ENCODE data around the gene THRB. TPM values are rescaled to one million over a fixed set of nuclear protein-coding genes. Genes with fewer than 3 reads are reported as not detected.

Gene THRB
- total RNA-seq, 1 donor from 2014 or later: 0.31 TPM

GRCh38 chr3:24340966-24341365, 153.7 kb downstream of the THRB start:
- ChIA-PET POLR2A (no interaction called here), CTCF (no interaction called here)
- H3K27me3 Mint-ChIP-seq: peaks cover 2% of the 10 kb centered on the region
- no peak overlapping the region for H3K4me3 Mint-ChIP-seq
- no peaks in the 10 kb centered on the region for H3K4me1 Mint-ChIP-seq
- TF ChIP-seq CTCF (IDR thresholded peaks at IDR 0.05): no peak
- H3K36me3 Mint-ChIP-seq (ENCODE audit: low read depth): no peaks in the 10 kb centered on the region
- DNase-seq (no peak), ATAC-seq (ENCODE audit: low read depth) (no peak)
- no peaks in the 10 kb centered on the region for H3K9me3 Mint-ChIP-seq
- intact Hi-C loops (cut with micrococcal nuclease): no loop called here
- no peak overlapping the region for H3K27ac Mint-ChIP-seq

- Mint-ChIP-seq H3K27ac (no peak overlapping the region), H3K27me3 (peaks cover 2% of the 10 kb centered on the region), H3K36me3 (ENCODE audit: low read depth) (no peaks in the 10 kb centered on the region), H3K4me1 (no peaks in the 10 kb centered on the region), H3K4me3 (no peak overlapping the region), H3K9me3 (no peaks in the 10 kb centered on the region)
- ATAC-seq (ENCODE audit: low read depth) (no peak), DNase-seq (no peak)
- ChIA-PET CTCF (no interaction called here), POLR2A (no interaction called here)
- intact Hi-C loops (cut with micrococcal nuclease): no loop called here
- no peak for TF ChIP-seq CTCF (IDR thresholded peaks at IDR 0.05)
Measured at GRCh38 chr3:24340161-24340560, 154.5 kb downstream of the THRB start.

GRCh38 chr3:24339266-24339825, 155.3 kb downstream of the THRB start:
- H3K27me3 Mint-ChIP-seq: peaks cover 2% of the 10 kb centered on the region
- POLR2A ChIA-PET: no interaction called here

GRCh38 chr3:24338409-24339130, 156.1 kb downstream of the THRB start:
- ATAC-seq (ENCODE audit: low read depth) (no peak), DNase-seq (no peak)
- no peak overlapping the region for H3K27ac Mint-ChIP-seq
- no peak overlapping the region for H3K4me3 Mint-ChIP-seq
- TF ChIP-seq CTCF (IDR thresholded peaks at IDR 0.05): no peak
- no peaks in the 10 kb centered on the region for H3K36me3 Mint-ChIP-seq (ENCODE audit: low read depth)
- ChIA-PET POLR2A (no interaction called here), CTCF (no interaction called here)
- H3K4me1 Mint-ChIP-seq: no peaks in the 10 kb centered on the region
- intact Hi-C loops (cut with micrococcal nuclease): no loop called here
- H3K27me3 Mint-ChIP-seq: peaks cover 2% of the 10 kb centered on the region
- no peaks in the 10 kb centered on the region for H3K9me3 Mint-ChIP-seq

More at GRCh38 chr3:24339266-24339825, 155.3 kb downstream of the THRB start:
- Mint-ChIP-seq H3K9me3 (no peaks in the 10 kb centered on the region), H3K4me3 (no peak overlapping the region), H3K27ac (no peak overlapping the region), H3K4me1 (no peaks in the 10 kb centered on the region), H3K36me3 (ENCODE audit: low read depth) (no peaks in the 10 kb centered on the region)
- ATAC-seq (ENCODE audit: low read depth) (no peak), DNase-seq (no peak)
- CTCF ChIA-PET: no interaction called here
- no peak for TF ChIP-seq CTCF (IDR thresholded peaks at IDR 0.05)
- intact Hi-C loops (cut with micrococcal nuclease): no loop called here

GRCh38 chr3:24336101-24336500, 158.5 kb downstream of the THRB start:
- no peak for TF ChIP-seq CTCF (IDR thresholded peaks at IDR 0.05)
- Mint-ChIP-seq H3K9me3 (no peaks in the 10 kb centered on the region), H3K27ac (no peak overlapping the region), H3K4me1 (no peaks in the 10 kb centered on the region), H3K27me3 (no peaks in the 10 kb centered on the region), H3K4me3 (no peak overlapping the region), H3K36me3 (ENCODE audit: low read depth) (no peaks in the 10 kb centered on the region)
- ChIA-PET POLR2A (no interaction called here), CTCF (no interaction called here)
- DNase-seq (no peak), ATAC-seq (ENCODE audit: low read depth) (no peak)
- intact Hi-C loops (cut with micrococcal nuclease): no loop called here
